ENCODE measurements around the gene CANT1.

DNA sequence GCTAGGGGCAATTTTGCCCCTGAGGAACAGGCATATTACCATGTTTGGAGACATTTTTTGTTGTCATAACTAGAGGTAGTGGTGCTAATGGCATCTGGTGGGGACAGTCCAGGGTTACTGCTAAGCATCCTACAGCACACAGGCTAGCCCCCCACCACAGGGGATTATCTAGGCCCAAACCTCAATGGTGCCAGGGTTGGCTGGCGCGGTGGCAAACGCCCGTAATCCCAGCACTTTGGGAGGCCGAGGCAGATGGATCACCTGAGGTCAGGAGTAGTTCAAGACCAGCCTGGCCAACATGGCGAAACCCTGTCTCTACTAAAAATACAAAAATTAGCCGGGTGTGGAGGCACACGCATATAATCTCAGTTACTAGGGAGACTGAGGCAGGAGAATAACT, 29.6 kb upstream of the CANT1 start:
- no peak for TF ChIP-seq POLR2AphosphoS5 (IDR thresholded peaks at IDR 0.05)
- TF ChIP-seq, protein P1, sequence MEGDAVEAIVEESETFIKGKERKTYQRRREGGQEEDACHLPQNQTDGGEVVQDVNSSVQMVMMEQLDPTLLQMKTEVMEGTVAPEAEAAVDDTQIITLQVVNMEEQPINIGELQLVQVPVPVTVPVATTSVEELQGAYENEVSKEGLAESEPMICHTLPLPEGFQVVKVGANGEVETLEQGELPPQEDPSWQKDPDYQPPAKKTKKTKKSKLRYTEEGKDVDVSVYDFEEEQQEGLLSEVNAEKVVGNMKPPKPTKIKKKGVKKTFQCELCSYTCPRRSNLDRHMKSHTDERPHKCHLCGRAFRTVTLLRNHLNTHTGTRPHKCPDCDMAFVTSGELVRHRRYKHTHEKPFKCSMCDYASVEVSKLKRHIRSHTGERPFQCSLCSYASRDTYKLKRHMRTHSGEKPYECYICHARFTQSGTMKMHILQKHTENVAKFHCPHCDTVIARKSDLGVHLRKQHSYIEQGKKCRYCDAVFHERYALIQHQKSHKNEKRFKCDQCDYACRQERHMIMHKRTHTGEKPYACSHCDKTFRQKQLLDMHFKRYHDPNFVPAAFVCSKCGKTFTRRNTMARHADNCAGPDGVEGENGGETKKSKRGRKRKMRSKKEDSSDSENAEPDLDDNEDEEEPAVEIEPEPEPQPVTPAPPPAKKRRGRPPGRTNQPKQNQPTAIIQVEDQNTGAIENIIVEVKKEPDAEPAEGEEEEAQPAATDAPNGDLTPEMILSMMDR (IDR thresholded peaks at IDR 0.05), result no peak

Measured in esophagus muscularis mucosa (tissue), 3 donors.